Glomerular visceral epithelial cell (primary cell): ENCODE results near the gene DPP10.

Source experiments
- DNase-seq: peaks from one replicate; pipeline ENCODE4 v3.0.0-alpha.2; 2016; ENCODE audit errors: extremely low spot score

Gene DPP10

DNA sequence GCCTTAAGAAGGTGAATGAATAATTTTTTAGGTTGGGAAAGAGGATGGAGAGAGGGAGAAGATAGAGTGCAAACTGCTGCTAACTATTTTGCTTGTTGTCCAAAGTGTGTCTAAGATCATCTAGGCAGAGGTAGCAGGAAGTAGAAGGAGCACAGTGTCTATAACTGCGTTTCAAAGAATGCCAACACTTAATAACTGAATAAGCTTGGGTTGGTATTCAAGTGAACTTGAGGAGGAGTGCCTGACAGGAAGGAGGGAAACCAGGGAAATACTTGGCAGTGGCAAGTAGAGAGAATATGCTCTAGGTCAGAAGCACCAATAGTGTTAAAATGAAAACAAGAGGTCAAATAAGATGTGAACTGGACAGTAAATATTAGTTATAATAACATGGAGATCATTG is 155.9 kb downstream of the DPP10 start:
- DNase-seq, result no peak

DNA sequence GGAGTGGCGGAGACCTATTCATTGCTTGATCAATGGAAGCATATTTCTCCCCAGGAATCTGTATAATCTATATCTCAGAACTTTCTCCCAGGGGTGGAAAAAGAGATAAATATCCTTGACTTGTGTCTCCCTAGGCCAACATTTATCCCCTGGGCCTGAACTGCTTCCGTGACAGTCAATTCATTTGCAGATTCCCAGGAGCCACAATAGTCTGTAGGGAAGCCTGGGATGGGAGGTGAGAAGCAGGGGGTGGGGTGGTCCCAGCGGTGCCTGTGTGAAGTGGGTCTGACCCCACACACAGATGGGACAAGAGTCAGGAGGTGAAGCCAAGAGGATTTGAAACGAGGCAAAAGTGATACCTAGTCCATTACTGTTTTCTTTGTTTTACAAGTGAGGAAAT is 166.8 kb downstream of the DPP10 start:
- DNase-seq, result no peak

DNA sequence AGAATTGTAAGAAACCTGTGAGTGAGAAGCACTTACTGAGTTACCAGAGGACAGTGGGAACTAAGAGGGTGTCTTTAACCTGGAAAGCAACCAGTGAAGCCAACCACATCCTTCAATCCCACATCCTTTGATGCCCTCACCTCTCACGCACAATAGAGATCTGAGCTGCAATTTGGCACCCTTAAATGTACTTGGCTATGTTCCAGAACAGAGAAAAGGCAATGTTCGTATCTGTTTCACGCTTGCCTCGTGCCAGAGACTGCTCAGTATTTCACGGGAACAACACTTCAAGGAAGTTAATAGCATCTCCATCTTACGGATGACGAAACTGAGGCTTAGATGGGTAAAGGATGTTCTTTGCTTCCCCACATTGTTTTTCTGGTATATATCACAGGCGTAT is 167.4 kb downstream of the DPP10 start:
- DNase-seq, result no peak

DNA sequence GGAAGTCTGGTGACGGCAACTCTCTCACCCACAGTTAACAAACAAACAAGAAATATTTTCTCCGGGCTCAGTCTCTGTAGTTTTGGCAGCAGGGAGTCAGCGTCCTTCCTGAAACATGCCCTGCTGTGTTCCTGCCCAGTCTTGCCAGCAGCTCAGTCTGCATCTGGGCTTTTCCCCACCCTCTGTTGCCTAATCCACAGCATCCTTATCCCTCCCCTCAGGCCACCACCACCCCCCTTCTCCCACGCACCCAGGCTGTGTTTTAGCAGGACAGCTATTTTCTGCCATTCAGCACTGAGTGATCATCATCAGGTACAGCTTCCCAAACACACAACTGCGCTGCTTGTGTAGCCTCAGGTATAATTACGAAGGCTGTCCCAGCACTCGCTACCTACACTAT is 168.2 kb downstream of the DPP10 start:
- no peak for DNase-seq

DNA sequence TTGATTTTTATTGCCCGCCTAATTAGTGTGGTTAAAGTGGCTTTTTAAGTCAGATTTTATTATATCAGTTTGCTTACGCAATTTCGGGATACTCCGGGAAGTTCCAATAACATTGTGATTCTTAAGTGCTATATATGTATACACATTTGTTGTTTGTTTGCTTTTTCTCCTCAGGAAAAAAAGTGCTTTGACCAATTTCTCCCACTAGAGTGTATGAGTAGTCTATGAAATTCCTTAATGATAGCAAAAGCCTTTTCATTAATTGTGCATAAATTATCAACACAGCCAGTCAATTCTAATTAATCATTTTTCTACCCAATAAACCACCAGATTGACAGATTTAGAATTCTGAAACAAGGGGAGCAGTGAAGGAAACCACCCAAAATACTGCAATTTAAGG is 172.2 kb downstream of the DPP10 start:
- DNase-seq, result no peak

DNA sequence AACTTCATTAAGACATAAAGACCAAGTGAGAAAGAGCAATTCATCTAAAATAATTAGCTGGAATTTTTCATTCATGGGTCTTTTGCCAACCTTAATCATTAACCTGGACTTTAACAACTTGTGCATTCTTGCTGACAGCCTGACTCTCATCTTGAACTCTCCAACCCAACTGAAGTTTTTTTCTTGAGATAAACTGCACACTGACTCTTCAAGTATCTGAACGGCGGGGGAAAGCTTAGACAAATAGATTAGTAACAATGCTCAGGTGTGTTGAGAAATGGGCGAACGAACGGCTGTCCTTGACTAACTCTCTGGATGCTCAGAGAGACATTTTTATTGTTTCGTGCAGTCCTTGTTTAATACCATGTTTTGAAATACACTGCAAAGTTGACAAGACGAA is 186.0 kb downstream of the DPP10 start:
- DNase-seq, result no peak

DNA sequence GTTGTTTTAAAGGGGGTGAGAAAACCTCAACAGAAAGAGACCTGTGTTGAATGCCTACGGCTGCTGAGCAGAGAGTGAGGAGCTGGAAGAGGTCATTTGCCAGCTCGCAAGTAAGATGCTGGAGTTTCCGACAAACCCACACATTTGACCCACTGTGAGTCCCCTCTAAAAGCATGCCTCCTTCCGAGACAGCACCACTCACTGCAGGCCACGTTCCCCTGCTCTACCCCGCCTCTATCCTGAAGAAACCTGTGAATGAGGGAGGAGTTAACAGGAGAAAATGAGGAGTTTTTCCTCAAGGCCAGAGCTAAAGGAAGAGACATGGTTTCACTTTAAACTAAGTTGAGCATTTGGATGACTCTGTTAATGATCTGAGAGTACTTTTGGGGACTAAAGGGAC is 188.7 kb downstream of the DPP10 start:
- DNase-seq, result no peak

DNA sequence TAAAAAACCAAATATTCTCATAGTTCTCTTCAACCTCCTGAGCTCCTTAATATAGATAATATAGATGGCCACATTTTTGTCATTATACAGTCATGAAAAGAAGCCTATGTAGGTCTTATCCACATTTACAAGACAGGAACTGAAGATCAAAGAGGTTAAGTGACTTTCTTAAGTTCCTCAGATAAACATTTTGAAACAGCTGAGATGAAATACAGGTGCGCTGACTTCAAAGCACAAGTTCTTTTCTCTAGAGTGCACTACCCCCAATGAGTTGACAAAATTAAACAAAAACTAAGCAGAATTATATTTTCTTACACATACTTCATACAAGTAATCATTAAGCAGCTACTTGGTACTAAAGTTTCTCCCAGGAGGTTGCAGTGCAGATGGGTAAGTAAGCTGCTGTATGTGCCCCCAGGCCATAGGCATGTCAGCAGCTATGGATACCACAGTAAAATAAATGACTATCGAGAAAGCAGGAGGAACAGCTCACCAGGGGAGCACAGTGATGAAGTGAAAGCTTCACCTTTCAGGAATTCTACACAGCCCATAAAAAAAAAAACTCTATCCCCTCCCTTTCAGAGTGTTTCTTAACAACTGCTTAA is 199.8 kb downstream of the DPP10 start:
- no peak for DNase-seq

DNA sequence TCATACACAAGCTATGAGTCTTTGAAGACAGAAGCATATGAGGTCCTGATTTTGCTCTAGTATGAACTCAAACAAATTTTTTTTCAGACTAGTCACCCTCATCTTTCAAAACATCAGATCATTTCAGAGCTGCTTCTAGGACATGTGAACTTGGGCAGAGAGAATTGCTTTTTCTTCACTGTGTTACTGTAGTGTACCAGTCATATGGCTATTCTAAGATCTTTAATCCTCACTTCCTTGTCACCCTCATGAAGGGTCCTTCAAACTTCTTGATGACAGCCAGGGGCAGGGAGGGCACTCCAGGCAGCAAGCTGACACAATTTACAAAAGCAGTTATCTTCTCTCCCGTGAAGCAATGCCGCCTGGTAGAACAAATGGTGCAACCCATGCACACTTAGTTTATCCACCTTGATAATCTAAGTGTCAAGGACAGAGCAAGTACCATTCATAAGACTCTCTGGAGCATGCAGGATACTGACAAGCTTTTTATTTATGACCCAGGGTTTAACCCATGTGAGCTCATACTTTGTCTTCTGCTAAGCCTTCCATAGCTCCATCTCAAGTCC is 200.6 kb downstream of the DPP10 start:
- DNase-seq, result no peak

DNA sequence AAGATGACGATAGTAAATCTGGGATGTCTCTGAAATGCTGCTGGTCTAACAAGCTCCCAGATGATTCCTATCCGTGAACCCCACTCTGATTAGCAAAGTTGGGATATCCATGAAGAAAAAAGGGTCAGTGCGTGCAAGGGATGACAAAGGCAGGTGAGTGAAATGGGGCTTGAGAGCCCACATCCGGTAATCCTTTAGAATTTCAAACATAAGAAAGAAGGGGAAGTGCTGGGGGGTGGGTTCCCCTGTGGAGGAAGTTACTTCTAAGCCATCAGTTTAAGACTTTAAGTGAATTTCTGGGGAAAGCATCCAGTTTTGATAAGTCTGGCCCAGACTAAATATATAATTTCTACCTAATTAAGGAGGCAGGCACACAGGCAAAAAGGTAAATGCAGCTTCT is 209.5 kb downstream of the DPP10 start:
- DNase-seq, result no peak

DNA sequence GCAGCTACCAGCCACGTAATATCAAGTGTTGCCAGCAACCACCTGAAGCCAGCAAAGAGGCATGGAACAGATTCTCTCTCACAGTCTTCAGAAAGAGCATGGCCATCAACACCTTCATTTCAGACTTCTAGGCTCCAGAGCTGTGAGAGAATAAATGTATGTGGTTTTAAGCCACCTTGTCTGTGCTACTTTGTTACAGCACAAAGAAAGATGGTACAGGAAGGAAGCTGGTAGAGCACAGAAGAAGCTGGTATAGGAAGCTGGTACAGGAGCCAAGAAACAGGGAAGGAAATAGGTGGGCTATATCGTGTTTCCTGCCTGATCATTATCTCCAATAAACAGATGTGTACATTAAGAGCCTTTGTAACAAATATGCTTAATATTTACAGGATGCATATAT is 217.4 kb downstream of the DPP10 start:
- DNase-seq, result no peak

DNA sequence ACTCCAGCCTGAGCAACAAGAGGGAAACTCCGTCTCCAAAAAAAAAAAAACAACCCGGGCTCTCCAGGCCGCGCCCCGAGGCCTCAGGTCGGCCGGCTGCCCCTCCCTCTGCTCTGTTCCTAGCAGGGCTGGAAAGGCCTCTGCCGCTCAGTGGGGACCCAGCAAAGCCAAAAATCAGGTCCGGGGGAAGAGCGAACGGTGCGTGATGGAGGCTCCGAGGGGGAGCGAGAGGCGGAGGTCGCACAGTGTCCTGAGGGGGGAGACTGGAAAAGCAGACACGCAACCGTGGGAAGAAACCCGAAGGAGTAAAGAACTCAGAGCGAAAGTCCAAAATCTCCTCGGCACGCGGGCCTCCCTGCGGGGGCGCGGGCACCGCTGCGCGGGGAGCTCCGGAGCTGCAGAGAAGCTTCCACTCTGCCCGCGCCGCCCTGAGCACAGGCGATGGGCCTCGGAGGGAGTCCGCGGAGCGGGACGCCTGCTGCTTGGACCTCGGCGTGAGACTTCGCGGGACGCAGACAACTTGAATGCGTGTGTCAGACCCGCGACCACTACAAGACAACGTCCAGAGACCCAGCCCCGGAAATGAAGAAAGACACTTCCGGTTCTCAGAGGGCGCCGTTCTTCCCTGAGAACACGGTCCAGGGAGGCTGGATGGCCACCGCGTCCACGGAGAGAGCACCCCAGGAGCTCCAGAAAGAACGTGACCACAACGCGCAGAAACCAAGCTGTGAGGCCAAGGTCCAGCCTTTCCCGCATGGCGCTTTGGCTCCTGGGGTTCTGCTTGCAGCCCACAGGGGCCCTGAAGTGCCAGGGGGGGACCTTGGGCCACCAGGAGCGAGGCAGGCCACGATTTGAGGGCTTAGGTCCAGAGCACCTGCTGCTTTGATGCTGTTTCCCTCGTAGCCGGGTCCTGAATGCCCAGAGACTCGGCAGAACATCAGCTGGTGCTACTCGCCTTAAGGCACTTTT is 219.8 kb downstream of the DPP10 start:
- DNase-seq, result no peak

DNA sequence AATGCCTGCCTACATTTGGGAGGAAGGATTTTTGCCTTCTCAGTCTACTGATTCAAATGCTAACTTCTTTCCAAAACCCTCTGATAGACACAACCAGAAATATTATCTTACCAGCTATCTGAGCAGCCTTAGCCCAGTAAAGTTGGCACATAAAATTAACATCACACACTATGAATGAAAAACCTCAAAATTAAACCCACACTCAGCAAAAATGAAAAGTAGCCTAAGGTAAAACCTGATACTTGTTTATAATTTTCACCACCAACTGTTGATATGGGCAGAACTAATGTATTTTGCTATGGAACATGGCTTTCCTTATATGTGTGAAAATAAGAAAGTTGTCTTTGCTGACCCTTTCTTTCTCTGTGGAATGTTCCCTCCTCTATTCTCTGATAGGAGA is 226.0 kb downstream of the DPP10 start:
- DNase-seq, result no peak

DNA sequence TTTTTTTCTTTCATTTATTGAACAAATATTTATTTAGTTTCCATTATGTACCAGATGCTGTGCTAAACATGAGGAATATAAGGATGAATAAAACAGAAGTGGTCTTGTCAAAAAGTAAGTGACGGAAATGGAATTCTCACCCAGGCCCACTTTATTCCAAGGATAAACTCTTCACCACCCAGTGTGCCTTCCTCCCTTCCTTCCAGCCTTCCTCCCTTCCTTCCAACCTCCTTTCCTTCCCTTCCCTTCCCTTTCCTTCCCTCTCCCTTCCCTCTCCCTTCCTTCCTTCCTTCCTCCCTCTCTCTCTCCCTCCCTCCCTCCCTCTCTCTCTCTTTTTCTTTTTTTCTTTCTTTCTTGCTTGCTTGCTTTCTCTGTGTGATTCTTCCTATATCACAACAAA is 240.8 kb downstream of the DPP10 start:
- no peak for DNase-seq

DNA sequence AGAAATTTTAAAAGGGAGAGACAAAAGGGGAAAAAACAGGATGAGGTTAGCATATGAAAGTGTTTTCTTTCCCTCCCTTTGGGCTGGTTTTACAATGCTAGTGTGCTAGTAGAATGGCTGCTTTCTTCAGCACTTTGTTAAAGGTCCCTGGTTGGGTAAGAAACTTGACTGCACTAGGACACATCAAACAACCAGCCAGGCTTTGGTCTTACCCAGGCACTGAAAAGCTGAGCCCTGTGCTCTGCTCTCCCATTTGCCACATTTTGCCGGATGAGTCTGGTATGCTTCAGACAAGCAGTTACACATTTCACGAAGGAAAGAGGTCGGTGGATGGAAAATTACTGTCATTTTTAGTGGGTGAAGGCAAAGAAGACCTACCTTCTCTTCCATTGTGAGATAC is 242.0 kb downstream of the DPP10 start:
- no peak for DNase-seq

DNA sequence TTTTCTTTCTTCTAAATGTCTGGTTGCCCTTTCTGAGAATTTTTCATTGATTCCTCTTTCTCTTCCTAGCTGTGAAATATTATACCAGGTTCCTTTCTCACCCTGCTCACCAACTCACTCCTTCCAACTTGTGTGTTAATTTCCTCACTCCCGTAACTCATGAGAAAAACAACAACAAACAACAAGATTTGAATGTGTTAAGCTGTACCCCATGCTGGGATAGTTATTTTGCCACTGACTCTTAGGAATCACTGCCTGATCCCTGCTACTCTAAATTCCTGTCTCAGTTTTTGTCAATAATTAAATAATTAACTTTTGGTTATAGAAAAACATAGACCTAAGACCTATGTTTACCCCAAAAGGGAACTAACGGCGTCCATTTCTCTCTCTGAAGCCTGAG is 242.7 kb downstream of the DPP10 start:
- DNase-seq, result no peak

DNA sequence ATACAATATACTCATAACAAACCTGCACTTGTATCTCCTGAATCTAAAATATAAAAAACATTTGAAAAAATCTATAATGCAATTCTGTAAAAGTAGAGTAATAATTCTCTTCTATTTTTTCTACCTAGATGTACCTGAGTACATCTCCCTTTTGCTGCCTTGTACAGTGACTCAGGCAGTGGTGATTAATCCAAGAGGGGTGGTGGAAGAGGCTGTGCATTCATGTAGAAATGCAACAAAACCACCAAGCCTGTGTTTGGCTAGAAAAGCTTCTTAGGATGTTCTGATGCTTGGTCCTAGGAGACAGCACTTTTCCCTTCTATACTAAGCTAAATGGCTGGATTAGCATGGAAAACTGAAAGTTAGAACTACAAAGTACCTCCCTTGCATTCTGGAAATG is 245.8 kb downstream of the DPP10 start:
- no peak for DNase-seq

DNA sequence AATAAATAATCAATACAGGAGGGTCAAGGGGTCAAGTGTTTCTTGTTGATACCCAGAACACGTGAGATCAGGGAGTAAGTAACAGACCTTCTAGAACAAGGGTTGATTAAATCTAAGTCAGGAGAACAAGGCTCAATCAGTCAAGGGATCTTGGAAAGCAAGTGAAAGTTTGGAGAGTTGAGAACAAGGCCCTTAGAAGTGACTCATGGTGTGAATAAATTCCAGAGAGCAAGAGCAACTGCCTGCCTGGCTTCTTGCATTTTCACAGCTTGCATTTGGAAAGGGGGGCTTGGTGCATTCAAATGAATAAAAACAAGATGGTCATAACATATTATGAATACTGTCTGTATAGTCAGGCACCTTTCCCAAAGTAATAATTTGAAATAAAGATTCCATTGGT is 256.1 kb downstream of the DPP10 start:
- no peak for DNase-seq

DNA sequence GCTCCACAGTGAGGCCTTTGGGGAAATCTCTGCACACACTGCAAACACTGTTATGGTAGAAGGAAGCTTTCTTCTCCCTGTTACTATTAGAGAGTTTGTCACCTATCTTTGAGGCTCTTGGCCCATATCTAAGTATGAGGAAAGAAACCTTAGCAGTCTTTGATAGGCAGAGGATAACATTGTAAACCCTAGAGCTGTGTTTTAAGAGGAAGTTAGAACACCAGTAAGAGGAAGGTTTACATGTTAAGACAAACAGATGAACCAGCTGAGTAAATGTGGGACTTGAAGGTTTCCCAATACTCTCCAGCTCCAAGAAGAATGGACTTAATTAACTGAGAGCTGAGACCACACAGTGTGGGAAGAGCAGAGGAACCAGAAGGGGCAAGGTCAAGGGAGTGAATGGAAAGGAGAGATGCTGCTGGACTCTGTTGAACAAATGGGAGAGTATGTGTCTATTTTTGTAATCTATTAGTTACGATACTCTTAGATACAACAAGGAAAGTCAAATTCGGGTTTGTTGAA is 257.0 kb downstream of the DPP10 start:
- no peak for DNase-seq

DNA sequence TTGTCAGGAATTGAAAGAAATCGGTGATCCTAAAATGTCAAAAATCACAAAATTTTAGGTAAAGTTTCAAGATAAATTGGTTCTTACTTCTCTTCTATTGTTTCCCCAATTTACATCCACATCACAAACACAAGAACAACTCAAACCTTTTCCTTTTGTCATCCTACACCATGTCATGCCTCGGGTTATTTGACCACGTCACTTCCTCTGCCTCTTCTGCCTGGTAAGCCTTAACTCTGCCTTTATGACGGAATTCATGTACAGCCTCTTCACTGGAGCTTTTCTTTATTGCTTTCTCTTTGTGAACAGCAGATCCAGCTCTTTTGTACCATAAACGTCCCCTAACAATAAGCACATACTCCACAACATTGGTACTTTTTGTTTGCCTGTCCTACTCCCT is 258.0 kb downstream of the DPP10 start:
- no peak for DNase-seq

DNA sequence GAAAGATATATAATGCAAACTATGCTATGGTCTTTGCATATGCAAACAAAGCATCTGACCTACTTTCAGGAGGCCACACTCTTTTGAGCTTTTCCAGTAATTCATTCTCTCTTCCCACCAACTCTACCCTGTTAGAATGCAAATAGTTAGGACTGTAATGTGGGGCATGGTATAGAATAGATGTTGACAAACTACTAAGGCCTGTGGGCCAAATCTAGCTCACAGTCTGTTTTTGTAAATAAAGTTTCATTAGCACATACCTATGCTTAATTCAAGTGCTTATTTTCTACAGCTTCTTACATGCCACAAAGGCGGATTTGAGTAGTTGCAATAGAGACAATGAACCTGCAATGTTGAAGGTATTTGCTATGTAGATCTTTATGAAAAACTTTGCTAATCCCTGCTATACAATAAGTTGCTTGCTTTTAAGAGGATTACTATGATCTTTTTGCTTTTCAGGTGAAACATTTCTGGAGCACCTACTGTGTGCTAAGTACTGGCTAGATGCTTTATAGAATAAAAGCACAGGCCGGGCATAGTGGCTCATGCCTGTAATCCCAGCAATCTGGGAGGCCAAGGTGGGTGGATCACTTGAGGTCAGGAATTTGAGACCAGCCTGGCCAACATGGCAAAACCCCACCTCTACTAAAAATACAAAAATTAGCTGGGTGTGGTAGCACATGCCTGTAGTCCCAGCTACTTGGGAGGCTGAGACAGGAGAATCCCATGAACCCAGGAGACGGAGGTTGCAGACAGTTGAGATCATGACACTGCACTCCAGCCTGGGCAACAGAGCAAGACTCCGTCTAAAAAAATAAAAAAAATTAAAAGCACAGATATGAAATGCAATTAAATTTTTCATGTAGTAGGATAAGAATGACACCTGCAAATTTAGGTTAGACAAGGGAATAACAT is 267.8 kb downstream of the DPP10 start:
- DNase-seq, result no peak

DNA sequence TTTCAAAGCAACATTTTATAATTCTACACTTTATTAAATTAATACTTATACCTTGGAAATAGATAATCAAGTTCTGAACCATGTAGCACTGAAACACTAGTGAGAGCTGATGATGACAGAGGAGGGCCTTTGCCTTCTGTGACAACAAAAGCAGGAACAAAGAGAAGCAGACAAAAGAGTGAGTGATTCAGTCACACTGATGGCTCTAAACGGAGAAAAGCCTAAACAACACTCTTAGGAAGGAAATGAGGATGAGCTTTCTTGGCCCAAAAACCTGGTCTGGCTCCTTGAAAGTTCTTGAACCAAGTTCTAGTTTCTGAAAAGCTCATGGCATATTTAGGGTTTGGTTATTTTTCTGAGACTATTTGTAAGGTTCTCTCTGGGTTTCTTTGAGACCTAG is 271.9 kb downstream of the DPP10 start:
- no peak for DNase-seq
